ENCODE results near the gene ZSWIM2.

DNA sequence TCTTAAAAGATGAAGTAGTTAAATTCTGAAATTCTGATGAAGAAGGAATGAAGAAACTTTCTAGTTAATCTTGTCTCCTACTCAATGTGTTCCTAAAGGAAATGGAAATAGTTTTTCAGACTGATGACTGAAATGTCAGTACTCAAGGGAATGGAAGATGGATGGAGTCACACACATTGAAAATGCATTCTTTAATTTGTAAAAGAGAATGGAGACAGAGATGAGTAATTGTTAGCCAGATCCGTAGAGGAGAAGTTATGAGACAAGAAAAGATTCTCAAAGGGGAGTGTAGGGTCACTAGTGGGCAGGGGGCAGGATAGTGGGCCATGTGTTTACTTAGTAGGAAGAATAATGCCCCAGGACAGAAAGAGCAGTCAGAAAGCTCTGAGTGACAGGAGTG, 13.3 kb downstream of the ZSWIM2 start:
- TF ChIP-seq ELF4 (IDR thresholded peaks at IDR 0.05): no peak
- no peak for TF ChIP-seq BHLHE40 (IDR thresholded peaks at IDR 0.05; ENCODE audit: borderline replicate concordance)
- no peak for TF ChIP-seq FOXM1 (IDR thresholded peaks at IDR 0.05; ENCODE audit: borderline replicate concordance)
- no peak for TF ChIP-seq SP1 (IDR thresholded peaks at IDR 0.05)
- no peak for TF ChIP-seq SUZ12 (IDR thresholded peaks at IDR 0.05)
- TF ChIP-seq, protein P1, sequence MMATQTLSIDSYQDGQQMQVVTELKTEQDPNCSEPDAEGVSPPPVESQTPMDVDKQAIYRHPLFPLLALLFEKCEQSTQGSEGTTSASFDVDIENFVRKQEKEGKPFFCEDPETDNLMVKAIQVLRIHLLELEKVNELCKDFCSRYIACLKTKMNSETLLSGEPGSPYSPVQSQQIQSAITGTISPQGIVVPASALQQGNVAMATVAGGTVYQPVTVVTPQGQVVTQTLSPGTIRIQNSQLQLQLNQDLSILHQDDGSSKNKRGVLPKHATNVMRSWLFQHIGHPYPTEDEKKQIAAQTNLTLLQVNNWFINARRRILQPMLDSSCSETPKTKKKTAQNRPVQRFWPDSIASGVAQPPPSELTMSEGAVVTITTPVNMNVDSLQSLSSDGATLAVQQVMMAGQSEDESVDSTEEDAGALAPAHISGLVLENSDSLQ (IDR thresholded peaks at IDR 0.05): no peak

All from HEK293T (cell line).